ENCODE results near the gene NISCH.

Gene NISCH

GRCh38 chr3:52527732-52528585, 72.6 kb downstream of the NISCH start:
- DNase-seq (ENCODE audit: low read depth) = no peak

DNA sequence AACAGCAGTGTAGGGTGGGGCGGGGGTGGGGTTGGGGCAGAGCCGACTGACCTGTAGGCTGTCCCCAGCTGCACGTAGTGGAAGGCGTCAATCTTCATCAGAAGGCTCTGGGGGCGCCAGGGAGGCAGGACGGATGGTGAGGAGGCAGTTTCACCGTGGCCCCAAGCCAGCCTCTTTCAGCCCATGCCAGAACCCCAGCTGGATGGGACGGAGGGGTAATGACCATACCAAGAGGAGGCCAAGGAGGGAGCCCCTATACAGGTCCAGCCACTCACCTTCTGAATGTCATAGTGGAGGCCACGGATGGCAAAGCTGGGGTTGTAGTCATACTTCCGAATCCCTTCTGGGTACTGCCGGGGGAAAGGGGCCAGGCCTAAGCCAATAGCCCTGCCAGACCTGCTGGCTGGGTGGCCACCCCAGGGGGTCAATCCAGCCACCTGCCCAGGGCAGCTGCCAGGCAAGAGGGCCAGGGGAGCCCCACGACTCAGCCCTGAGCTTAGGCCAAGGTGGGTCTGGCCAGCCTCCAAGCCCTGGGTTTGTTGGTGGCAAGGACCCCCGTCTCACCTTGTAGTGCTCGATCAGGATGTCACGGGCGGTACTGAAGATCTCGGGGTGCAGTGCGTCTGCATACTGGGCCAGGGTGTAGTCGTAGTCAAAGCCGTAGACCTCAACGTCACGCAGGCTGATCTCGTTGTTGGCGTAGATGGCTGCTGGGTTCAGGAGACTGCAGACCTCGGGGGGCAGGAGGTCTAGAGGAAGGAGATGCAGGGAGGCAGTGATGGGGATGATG, 73.4 kb downstream of the NISCH start:
- no peak for DNase-seq (ENCODE audit: low read depth)

GRCh38 chr3:52529376-52530333, 74.3 kb downstream of the NISCH start:
- no peak for DNase-seq (ENCODE audit: low read depth)

DNA sequence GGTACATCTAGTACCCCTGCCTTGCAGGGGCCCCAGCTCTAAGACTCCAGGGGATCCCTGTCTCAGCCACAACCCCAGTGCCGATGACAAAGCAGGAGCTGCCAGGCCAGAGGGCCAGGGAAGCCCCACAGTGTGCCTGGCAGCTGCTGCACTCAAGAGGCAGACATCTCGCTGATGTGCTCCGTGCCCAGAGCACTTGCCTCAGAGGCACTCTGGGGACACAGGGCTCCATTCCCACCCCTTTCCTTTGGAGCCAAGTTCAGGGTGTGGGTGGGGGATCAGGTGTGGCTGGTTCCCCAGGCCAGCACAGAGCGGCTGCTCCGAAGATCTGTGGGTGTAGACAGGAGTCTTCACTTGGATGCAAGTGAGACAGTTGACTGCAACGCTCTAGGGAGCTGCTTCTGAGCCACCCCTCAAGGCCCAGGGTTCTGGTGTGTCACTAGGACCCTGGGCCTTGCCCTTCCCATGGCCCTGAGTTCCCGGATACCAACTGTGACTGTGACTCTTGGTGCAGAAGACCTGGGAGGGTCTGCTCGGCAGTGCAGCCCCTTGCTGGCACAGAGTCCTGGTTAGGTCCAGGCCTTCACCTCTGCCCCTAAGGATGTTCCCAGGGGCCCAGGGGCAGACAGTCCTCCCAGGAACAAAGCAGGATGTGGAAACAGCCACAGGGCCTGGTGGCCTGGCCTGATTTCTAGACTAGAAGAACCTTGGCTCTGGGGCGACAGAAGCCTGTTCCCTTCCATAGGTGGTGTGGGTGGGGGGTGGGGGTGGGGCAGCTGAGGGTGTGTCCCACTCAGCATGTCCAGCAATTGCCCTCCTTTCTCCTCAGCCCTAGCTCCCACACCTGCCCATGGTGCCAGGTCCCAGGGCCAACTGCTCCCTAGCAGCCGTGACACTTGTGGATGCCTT, 75.8 kb downstream of the NISCH start:
- DNase-seq (ENCODE audit: low read depth) = no peak

DNA sequence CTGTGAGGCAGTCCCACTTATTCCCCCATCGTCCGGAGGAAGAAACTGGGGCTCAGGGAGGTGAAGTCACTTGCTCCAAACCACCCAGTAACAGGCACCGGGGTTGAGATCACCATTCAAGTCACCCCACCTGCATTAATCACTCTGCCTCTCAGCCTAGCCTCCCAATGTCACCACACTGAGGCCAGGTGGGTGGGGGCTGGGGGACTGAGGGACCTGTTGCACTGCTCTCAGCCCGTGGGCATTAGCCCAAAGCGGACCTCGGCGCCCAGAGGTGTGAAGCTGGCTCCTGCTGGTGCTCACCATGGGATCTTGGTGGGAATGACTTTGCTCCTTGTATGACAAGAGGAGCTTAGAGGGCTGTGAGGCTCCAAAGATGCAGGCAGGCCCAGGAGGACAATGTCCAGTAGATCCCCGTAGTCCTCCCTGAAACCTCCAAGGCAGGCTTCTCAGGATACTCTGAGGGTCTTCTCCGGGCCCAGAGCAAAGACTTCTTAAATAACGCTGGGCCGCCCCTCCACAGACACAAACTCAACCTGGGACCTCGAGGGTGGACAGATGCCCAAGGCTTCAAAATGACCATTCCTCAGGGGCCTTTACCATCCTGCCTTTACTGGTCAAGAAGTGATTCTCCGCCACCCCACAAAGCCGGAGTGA, 76.6 kb downstream of the NISCH start:
- no peak for DNase-seq (ENCODE audit: low read depth)

DNA sequence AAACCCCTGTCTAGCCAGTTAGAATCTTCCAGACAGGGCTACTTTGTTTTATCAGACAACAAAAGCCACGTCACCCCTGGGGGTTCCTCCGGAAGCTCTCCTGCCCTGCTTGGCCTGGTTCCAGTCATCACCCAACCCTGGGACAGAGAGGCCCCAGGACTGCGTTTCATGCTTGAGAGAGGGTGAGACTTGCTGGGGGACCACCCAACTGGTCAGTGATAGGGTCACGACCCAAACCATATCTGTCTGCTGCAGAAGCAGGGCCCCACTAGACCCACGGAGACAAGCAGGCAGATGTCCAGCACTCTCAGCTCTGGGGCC, 77.1 kb downstream of the NISCH start:
- DNase-seq (ENCODE audit: low read depth) = no peak

DNA sequence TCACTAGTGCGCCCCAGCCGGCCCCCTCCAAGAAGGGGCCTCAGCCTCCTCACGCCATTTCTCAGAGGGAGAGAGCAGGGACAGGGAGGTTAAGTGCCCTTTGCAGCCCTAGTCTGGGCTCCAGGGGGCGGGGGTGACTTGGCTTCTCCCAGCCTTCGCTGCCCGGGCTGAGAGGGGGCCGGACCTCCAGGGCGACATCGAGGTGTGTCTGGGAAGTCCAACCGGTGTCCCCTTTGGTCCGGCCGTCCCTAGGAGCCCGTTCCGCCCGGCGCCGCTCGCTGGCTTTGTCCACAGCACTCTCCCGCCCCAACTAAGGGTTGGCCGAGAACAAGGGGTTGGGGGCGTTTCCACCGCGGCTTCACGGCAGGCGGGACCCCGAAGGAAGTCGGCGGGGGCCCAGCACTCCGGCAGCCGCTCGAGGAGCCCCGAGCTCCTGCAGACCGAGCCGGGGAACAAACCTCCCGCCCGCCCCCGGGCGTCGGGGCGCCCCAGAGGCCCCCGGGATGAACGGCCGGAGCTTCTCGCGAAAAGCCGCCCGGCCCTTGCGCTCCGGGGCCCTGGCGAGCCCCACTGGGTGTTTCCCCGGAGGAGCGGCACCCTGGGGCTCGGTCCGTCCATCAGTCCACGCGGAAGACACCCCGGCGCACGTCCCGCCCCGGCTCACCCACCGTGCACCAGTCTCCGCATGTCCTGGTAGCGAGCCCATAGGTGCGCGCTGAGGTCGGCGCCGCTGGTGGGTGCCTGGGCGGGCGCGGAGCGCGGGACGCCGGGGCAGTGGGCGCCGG, 77.6 kb downstream of the NISCH start:
- DNase-seq (ENCODE audit: low read depth) = no peak

DNA sequence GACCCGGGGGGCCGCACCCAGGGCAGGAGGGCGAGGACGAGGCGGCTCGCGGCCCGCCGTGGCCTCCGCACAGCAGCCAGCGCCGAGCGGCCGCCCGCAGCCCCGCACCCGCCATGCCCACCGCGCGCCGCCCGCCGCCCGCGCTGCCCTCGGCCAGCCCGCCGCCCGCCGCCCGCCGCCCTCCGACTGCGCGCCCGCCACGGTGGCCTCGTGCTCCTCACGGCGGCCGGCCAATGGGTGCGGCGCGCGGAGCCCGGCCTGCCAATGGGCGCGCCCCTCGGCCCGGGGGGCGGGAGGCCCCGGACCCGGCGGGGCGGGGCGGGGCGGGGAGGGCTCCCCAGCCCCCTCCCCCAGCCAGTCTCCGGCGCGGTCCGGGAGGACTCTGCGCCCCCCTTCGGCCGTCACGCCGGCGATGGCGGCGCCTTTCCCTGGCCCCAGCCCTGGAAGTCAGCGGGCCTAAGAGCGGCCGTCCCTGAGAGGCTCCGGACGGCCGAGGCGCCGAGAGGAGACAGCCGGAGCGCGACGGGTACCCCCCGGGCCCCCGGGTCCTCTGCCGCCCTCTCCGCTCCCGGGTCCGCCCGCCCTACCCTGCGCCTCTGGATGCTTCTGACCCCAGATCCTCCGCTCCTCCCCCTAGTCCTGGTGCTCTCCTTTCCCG, 78.3 kb downstream of the NISCH start, which contains the start of gene NT5DC2:
Gene NT5DC2, minus strand, starts transcription at position 235 of the 658 bp plus-strand sequence. Its CDS starts 120 bp downstream, at position 115.
- DNase-seq (ENCODE audit: low read depth) = peak; percentile 62

DNA sequence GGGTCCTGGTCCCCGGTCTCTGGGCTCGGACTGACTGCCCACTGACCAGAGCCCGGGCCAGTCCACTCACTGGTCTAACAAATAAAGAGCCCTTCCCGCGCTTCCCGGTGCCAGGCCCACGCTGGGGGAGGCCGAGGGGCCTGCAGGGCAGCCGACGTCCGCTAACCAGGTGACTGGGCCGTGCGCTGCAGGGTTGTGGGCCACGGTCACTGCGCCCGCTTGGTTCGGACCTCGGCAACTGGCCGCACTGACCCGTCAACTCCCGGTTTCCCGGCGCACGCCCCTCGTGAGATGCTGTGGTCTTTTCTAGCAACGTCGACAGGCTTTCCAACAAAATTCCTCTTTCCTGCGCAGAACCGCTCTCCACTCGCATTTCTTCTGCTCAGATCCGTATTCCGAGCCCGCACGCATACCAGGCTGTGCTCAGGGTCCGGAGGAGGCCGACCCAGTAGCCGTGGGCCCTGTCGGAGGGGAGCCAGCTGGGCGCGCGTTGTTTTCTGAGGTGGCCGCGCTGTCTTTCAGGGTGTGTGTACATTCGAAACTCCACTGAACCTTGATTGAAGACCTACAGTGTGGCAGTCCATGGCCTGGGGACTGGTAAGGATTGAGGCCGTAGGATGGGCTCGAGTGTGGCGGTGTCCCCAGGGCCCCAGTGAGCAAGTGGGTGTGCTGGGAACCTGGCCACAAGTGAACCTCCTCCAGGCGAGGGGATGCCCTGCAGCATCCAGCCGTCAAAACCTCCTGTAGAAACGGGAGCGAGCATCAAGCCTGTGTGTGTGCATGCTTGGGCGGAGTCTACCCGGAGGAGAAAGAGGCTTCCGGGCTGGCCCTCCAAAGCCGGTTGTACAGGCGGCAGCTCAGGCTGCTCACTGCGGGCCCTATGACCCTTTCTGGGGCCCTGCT, 79.1 kb downstream of the NISCH start:
- DNase-seq (ENCODE audit: low read depth) = no peak

GRCh38 chr3:52535411-52536111, 80.2 kb downstream of the NISCH start:
- DNase-seq (ENCODE audit: low read depth) = no peak

DNA sequence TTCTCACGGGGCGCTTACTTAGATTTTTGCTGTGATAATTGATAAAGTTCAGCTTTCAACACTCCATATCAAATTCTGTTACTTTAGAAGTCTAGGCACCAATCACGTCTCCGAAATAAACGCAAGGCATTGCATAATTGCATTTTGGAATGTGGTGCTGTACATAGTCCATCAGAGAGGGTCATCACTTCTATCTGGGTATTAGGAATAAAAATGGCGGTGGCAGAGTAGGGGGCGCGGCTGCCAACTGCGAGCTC, 80.6 kb downstream of the NISCH start:
- no peak for DNase-seq (ENCODE audit: low read depth)

DNA sequence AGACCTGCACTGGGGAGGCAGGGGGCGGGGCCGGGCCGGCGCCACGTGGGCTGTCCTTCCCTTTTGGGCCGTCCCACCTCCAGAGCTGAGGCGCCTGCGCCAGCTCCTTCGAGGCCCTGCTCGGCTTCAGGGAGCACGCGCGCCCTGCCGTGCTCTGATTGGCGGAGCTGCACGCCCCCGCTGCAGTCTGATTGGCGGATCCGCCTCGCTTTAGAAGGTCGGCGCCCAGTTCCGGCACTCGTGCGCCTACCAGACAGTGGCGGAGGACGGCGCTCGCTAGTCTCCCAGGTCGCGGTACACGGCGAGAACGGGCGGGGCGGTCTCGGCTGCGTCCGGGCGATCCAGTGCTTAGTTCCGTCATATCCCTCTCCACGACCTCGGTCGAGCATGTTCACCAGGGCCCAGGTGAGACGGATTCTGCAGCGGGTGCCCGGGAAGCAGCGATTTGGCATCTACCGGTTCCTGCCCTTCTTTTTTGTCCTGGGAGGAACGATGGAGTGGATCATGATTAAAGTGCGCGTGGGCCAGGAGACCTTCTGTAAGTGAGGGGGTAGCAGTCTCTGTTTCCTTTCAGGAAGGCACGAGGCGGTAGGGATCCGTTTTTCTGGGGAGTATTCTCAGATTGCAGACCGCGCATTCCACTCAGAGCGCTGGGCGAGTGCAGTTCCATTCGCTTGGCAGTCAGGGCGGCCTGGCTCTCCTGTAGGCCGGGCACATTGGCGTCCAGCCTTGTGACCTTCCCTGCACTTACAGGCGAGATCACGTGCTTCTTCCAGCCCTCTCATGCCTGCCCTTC, 81.2 kb downstream of the NISCH start, which contains the start of gene UQCC5:
Gene UQCC5, plus strand, starts transcription at position 237 of the 796 bp plus-strand sequence. Its CDS starts 151 bp downstream, at position 388.
- peak; percentile 98 for DNase-seq (ENCODE audit: low read depth)

DNA sequence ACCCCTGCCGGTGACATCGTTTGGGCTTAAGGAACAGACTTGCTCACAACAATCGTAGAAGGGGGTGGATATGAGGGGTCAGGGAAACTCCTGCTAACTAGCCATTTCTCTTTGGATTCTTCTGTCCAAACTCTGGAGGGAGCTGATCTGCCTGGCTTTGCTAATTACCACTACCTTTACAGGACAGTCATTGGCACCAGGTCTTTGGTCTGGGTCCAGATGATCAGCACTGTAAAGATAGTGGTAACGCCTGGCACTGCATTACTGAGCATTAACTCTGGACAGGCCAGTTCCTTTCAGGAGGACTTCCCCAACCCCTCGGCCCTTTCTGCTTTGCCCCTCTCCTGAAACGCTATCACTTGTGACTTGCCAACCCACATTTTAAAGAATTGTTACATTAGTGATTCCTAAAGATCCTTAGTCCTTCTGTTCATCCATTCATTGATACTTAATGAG, 81.8 kb downstream of the NISCH start:
- no peak for DNase-seq (ENCODE audit: low read depth)

GRCh38 chr3:52537726-52538421, 82.5 kb downstream of the NISCH start:
- DNase-seq (ENCODE audit: low read depth) = no peak

GRCh38 chr3:52539010-52539653, 83.7 kb downstream of the NISCH start:
- no peak for DNase-seq (ENCODE audit: low read depth)

DNA sequence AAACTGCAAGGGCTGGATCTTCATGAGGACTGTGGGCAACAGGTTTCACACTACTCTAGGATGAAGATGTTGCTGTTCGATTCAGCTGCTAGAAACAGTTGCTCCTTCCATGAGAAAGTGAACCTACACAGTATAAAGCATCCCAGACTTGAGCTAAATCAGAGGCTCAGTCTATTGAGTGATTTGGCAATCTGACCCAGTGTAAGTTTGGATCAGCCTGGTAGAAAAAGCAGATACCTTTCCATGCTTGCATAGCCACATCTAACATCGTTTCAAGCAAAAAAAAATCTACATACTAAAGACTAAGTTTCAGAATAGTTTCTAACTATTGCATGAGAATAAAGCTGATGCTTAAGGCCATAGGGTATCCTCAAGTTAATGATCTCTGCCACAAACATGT, 85.6 kb downstream of the NISCH start:
- no peak for DNase-seq (ENCODE audit: low read depth)

Measured in activated T-helper 1 cell treated with Interleukin-2 at 50 U/mL for 16 hours (primary cell).